Measurements from ENCODE around the gene CROCC. TPM values are rescaled to one million over a fixed set of nuclear protein-coding genes. Genes with fewer than 3 reads are reported as not detected.
"Not testable (repeated sequence)": the region's sequence is repeated elsewhere in the genome, so short reads cannot be mapped to it uniquely, and the experiment has no call there.

The CROCC gene
- total and polyA plus RNA-seq, 8 donors: 14.0 to 942 (median 29.9) TPM

DNA sequence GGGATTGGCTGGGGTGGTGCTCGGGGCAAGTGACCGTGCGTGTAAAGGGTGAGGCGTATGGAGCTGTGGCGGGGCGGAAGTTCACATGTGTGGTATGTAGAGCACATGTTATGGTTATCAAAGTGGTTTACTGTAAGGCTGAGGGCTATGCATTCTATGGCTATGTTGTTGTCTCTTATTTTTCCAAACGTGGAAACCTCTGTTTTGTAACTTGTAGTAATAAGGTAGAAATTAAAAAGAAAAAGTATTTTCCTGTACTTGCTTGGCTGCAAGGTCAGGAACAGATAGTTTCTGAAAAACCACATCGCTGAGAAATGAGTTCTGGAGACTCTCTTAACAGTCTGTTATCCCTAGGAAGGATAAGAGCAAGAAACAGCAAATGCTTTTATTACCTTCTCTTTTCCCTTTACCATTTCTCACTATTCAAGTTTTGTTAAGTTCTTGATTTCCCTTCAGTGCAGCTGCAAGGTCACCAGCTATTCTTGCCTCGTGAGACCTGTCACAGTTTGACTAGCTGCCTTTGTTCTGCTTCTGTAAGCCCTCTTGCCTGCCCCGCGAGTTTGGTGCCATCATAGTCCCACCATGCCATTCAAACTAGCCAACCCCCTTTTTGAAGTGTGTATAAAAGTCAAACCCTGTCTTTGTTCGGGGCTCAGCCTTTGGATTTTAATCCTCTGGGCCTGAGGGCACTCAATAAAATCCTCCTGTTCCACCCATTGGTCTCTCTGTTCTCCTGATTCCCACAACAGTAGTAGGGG, 16.4 kb upstream of the CROCC start:
- no peak for DNase-seq
- peaks cover 0 to 15% (median 5%) of the 10 kb centered on the region in 4 donors for H3K9me3 ChIP-seq
- peak overlapping the region; percentile 38 to 47 (median 46) for H3K4me3 ChIP-seq
- H3K36me3 ChIP-seq: no peaks in the 10 kb centered on the region
- peaks cover 0 to 19% (median 18%) of the 10 kb centered on the region in 4 donors for H3K4me1 ChIP-seq
- WGBS, 5 donors: 4 to 8% (median 6%) methylated on average over 12 of the region's 12 CpGs
- intact Hi-C loops (cut with DNase I; ENCODE audit: low total_unique reads): no loop called here
- TF ChIP-seq POLR2AphosphoS5 (IDR thresholded peaks at IDR 0.05) (peak; percentile 90 to 100 (median 99)), POLR2A (IDR thresholded peaks at IDR 0.05) (peak in 3 of 4 donors; percentile 10 to 99 (median 96)), EP300 (IDR thresholded peaks at IDR 0.05) (no peak)
- no peaks in the 10 kb centered on the region for H3K27me3 ChIP-seq
- H3K27ac ChIP-seq: peak overlapping the region; percentile 88 to 98 (median 92)

DNA sequence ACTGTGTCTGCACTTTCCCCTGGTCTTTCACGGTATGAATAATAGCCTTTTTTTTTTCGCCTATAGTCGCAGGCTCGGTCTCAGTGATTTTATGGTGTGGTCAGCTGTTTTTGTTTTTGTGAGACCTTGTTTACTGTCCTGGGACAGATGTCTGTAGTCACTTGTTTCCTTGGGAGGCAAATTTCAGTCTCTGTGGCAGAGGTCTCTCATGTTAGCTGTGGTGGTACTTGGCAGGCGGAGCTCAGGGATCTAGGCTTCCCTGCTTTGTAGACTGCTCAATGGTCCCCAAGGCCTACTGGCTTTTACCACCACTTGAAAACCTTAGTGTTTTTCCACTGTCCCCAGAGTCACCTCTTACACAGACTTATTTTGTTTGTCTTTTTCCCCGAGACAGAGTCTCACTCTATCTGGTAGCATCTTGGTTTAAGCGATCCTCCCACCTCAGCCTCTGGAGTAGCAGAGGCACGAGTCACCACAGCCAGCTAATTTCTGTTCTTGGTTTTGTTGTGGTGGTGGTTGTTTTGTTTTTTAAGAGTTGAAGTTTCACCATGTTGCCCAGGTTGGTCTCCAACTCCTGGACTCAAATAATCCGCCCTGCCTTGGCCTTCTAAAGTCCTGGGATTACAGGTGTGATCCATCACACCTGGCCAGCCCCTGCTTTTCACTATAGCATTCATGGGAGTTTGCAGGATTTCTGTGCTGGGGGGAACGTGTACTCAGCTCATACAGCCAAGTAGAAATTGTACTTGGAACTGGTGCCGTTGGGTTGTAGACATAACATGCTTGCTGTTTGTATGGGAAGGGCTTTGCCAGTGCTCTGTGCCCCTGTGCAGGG, 15.6 kb upstream of the CROCC start:
- intact Hi-C loops (cut with DNase I; ENCODE audit: low total_unique reads): no loop called here
- WGBS, 5 donors: 74 to 86% (median 82%) methylated on average over 11 of the region's 11 CpGs
- H3K9me3 ChIP-seq: peaks cover 0 to 15% (median 5%) of the 10 kb centered on the region in 4 donors
- no peak for DNase-seq
- no peaks in the 10 kb centered on the region for H3K36me3 ChIP-seq
- H3K4me1 ChIP-seq: peaks cover 0 to 19% (median 16%) of the 10 kb centered on the region in 4 donors
- H3K27me3 ChIP-seq: no peaks in the 10 kb centered on the region
- peak overlapping the region; percentile 83 to 98 (median 90) for H3K27ac ChIP-seq
- no peak overlapping the region for H3K4me3 ChIP-seq
- TF ChIP-seq, protein P1, sequence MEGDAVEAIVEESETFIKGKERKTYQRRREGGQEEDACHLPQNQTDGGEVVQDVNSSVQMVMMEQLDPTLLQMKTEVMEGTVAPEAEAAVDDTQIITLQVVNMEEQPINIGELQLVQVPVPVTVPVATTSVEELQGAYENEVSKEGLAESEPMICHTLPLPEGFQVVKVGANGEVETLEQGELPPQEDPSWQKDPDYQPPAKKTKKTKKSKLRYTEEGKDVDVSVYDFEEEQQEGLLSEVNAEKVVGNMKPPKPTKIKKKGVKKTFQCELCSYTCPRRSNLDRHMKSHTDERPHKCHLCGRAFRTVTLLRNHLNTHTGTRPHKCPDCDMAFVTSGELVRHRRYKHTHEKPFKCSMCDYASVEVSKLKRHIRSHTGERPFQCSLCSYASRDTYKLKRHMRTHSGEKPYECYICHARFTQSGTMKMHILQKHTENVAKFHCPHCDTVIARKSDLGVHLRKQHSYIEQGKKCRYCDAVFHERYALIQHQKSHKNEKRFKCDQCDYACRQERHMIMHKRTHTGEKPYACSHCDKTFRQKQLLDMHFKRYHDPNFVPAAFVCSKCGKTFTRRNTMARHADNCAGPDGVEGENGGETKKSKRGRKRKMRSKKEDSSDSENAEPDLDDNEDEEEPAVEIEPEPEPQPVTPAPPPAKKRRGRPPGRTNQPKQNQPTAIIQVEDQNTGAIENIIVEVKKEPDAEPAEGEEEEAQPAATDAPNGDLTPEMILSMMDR (IDR thresholded peaks at IDR 0.05): no peak
- TF ChIP-seq POLR2A (IDR thresholded peaks at IDR 0.05) (no peak), EP300 (IDR thresholded peaks at IDR 0.05) (no peak), POLR2AphosphoS5 (IDR thresholded peaks at IDR 0.05) (no peak)

DNA sequence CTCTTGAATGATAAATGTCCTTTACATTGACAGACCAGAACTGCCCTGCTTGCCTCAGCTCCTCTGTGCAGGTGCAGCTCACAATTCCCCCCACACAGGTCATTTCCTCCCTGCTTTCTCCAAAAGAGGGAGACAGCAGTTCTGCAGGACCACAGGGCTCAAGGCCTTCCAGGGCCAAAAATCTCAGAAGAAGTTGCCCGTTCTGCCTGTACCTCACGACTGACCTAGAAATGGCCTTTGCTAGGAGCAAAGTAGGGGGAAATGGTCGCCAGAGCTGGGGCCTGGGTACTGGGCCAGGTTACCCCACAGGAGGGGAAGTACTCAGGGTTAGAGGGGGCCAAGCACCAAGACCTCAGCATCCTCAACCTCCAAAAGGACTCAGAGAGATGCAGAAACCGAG, 14.9 kb upstream of the CROCC start:
- Histone ChIP-seq H3K9me3 (peaks cover 0 to 15% (median 5%) of the 10 kb centered on the region in 4 donors), H3K4me1 (peaks cover 0 to 22% (median 16%) of the 10 kb centered on the region in 4 donors), H3K27ac (no peak overlapping the region), H3K27me3 (no peaks in the 10 kb centered on the region), H3K36me3 (no peaks in the 10 kb centered on the region), H3K4me3 (no peak overlapping the region)
- WGBS, 5 donors: 87 to 96% (median 92%) methylated on average over 4 of the region's 4 CpGs
- TF ChIP-seq EP300 (IDR thresholded peaks at IDR 0.05) (no peak), POLR2AphosphoS5 (IDR thresholded peaks at IDR 0.05) (no peak), POLR2A (IDR thresholded peaks at IDR 0.05) (no peak)
- TF ChIP-seq, protein P1 (IDR thresholded peaks at IDR 0.05): no peak
- no peak for DNase-seq
- intact Hi-C loops (cut with DNase I; ENCODE audit: low total_unique reads): no loop called here

DNA sequence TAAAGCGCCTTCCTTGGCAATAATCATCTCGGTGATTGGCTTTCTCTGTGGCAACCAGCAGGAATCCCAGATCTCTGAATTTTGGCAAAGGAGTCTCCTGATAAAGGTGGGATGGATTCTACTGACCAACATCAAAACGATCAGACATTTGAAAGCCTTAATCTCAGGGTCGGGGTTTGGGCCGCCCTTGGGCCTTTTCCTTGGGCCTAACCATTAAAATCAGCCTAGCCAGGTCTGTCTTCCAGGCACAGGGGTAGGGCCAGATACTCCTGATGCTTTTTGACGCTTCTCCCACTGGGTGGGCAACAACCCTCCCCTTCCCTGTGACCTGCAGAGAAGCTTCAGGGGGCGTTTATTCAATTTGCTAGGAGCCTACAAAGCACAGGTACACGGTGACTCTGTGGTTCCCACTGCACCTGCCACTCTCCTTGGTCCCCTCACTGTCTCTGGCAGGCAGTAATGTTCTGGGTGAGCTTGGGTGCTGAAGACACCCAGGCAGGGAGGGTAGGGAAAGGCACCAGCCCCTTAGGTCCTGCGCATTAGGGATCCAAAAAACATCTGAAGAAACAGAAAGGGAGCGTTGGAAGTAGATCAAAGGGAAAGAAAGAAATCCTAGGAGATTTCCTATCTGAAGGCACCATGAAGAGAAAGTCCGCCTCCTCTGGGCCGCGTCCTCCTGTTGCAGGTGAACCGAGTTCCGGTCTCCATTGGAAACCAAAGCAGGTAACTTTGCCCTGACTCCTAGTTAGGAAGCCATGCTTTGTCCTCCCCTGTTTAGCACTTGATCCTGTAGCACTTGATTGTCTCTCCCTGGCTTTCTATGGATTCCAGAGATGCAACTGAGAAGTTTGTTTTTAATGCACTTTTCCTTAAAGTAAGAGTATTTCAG, 13.6 kb upstream of the CROCC start:
- H3K36me3 ChIP-seq: no peaks in the 10 kb centered on the region
- intact Hi-C loops (cut with DNase I; ENCODE audit: low total_unique reads): no loop called here
- no peaks in the 10 kb centered on the region for H3K27me3 ChIP-seq
- WGBS, 5 donors: 82 to 90% (median 86%) methylated on average over 15 of the region's 15 CpGs
- H3K9me3 ChIP-seq: peaks cover 0 to 15% (median 5%) of the 10 kb centered on the region in 4 donors
- peaks cover 4 to 30% (median 14%) of the 10 kb centered on the region in 4 donors for H3K4me1 ChIP-seq
- DNase-seq: no peak
- H3K4me3 ChIP-seq: no peak overlapping the region
- peak overlapping the region in 1 of 5 donors; percentile 1 for H3K27ac ChIP-seq
- TF ChIP-seq POLR2AphosphoS5 (IDR thresholded peaks at IDR 0.05) (no peak), EP300 (IDR thresholded peaks at IDR 0.05) (no peak), POLR2A (IDR thresholded peaks at IDR 0.05) (no peak)
- TF ChIP-seq, protein P1 (IDR thresholded peaks at IDR 0.05): no peak

DNA sequence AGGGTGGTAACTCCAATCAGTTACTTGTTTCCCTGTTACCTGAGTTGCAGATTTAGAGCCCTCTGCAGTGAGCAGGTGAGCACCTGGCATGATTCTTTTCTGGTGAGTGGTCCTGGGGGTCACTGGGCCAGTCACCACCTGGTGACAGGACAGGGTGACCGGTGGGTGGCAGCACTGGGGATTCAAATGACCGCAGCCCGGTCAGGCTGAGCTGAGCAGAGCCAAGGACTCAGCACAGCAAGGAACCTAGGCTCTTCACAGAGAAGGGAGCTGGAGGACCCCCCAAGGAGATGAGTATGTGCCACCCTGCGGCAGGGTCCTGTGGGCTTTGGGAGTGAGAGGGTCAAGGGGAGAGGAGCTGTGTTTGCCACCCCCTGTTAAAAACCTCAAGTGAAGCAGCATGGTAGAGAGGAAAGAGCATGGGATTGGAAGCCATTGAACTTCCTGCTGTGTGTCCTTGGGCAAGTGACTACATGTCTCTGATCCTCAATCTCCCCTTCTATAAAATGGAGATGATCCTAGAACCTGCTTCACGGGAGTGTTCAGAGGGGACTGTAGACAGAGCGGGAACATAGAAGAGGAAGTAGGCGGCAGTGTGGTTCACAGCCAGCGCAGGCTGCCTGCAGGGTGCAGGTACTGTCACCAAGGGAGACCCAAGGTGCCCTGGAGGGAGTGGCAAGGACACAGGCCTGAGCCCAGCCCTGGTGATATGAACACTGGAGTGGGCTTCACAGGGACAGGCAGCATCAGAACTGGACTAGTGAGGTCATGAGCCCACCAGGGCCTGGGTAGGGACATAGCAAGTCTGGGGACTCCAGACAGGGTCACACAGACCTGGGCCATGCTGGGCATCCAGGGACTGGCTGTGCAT, 9.6 kb upstream of the CROCC start:
- H3K4me3 ChIP-seq; DNase-seq; H3K27ac ChIP-seq; intact Hi-C loops (cut with DNase I; ENCODE audit: low total_unique reads); H3K27me3 ChIP-seq; H3K9me3 ChIP-seq; H3K36me3 ChIP-seq: not testable (repeated sequence)
- 73 to 81% (median 77%) methylated on average over 8 of the region's 8 CpGs for WGBS, 5 donors
- peaks cover 18 to 35% (median 27%) of the 10 kb centered on the region in 4 donors for H3K4me1 ChIP-seq

DNA sequence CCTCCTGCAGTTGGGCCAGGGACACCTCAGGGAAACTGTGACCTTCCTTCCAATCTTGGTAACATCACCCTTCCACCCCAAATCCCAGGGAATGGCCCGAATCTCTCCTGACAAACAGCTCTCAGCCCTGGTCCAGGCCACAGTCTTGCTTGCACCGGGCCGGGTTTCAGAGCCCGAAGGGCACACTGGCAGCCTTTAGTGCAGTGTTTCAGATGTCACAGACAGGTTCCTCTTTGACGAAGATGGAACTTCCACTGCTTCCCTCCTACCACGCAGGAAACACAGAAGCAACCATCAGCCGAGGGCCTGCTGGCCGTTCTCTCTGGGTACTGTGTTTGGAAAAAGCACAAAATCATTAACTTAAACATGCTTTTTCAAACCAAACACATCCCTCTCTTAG, 9.0 kb upstream of the CROCC start:
- DNase-seq; H3K36me3 ChIP-seq; H3K27me3 ChIP-seq; intact Hi-C loops (cut with DNase I; ENCODE audit: low total_unique reads); H3K9me3 ChIP-seq: not testable (repeated sequence)
- 77 to 85% (median 80%) methylated on average over 8 of the region's 8 CpGs for WGBS, 5 donors
- peak overlapping the region in 1 of 5 donors; percentile 94 for H3K27ac ChIP-seq
- H3K4me3 ChIP-seq: peak overlapping the region in 1 of 4 donors; percentile 67
- peaks cover 18 to 35% (median 27%) of the 10 kb centered on the region in 4 donors for H3K4me1 ChIP-seq
